Left lung (tissue), 10 donors: ENCODE data around the gene CDK11A. TPM values are rescaled to one million over a fixed set of nuclear protein-coding genes. Genes with fewer than 3 reads are reported as not detected.

Source experiments
- ATAC-seq: fragments of 200-7000 bp; cut with Tn5 transposase; one replicate; pipeline ENCODE4 v1.9.1; 2020; ENCODE audit warnings: moderate library complexity
- DNase-seq, 4 donors: peaks; one replicate each; pipeline ENCODE4 v3.0.0-alpha.2; 2013 to 2020
- H3K27ac ChIP-seq, 2 donors: fragments of 200-600 bp; sonication (generic) in 1 of 2; one replicate each; pipeline versions ENCODE4 v1.5.0 to v1.8.0; 2020 to 2021
- H3K27me3 ChIP-seq, 2 donors: fragments of 200-600 bp; sonication (generic) in 1 of 2; one replicate each; pipeline versions ENCODE4 v1.5.0 to v1.8.0; 2020 to 2021
- H3K36me3 ChIP-seq, 2 donors: fragments of 200-600 bp; sonication (generic) in 1 of 2; one replicate each; pipeline versions ENCODE4 v1.5.0 to v1.8.0; 2020 to 2021
- H3K4me1 ChIP-seq, 2 donors: fragments of 200-600 bp; one replicate each; pipeline ENCODE4 v1.8.0; 2021
- H3K4me3 ChIP-seq, 2 donors: fragments of 200-600 bp; sonication (generic) in 1 of 2; one replicate each; pipeline versions ENCODE4 v1.5.0 to v1.8.0; 2020 to 2021; ENCODE audit warnings: mild to moderate bottlenecking in 1 of 2
- H3K9me3 ChIP-seq, 2 donors: fragments of 200-600 bp; sonication (generic) in 1 of 2; one replicate each; pipeline versions ENCODE4 v1.5.0 to v1.8.0; 2020 to 2021
- intact Hi-C, 2 donors: fragments of 100-400 bp; cut with DNase I; formaldehyde crosslinking; loops; one replicate each; pipeline versions ENCODE4 v1.11.2 to v1.14.2; 2022
- polyA plus RNA-seq, 6 donors: library from polyadenylated mRNA; unstranded; fragments of 120-200 nt; gene quantifications; one replicate each; pipeline ENCODE4 v1.2.1, GENCODE V29; 2013; ENCODE audit not compliant: insufficient read length in 6 of 6
- total RNA-seq, 2 donors: library from RNA; stranded (reverse); fragmentation: NEBNext Ultra II Directional; extraction: Animal tissue kit (Norgen Biotek cat#: 25700); gene quantifications; one replicate each; pipeline ENCODE4 v1.2.1, GENCODE V29; 2021
- TF ChIP-seq, protein P1 (sequence below), 2 donors: fragments of 200-600 bp; sonication (generic) in 1 of 2; IDR thresholded peaks; one replicate each; pipeline versions ENCODE4 v1.5.0 to v1.8.0; 2021; ENCODE audit warnings: antibody characterized with exemption in 2 of 2
- donor health status: DM: no; HTN: yes; CAD: no.
- donor health status: DM: no; HTN: no; CAD: no.

CDK11A gene
- total and polyA plus RNA-seq, 8 donors, result 21.1 to 45.7 (median 37.8) TPM

DNA sequence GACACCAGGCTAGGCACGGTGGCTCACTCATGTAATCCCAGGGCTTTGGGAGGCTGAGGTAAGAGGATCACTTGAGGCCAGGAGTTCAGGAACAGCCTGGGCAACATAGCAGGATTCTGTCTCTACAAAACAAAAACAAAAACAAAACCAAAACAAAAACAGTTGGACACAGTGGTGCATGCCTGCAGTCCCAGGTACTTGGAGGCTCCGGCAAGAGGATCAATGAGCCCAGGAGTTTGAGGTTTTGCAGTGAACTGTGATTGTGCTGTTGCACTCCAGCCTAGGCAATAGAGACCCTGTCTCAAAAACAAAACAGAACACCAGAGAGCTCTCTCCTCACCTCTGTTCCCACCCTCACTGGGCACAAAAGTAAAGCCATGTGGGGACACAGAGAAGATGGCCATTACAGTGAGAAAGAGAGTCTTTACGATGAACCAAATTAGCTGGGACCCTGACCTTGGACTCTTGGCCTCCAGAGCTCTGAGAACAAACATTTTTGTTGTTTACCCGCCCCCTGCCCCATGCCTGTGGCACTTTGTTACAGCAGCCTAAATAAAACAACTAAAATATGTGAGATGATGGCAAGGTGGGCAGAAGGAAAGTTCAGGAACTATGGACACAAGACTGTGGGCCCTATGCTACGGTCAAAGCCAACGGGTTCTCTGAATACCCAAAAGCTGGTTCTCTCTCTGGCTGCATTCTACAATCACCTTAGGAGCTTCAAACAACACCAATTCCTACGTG lies 44.3 kb upstream of the CDK11A start:
- H3K27me3 ChIP-seq, result no peaks in the 10 kb centered on the region
- no peaks in the 10 kb centered on the region for H3K9me3 ChIP-seq
- no peak for DNase-seq
- TF ChIP-seq, protein P1, sequence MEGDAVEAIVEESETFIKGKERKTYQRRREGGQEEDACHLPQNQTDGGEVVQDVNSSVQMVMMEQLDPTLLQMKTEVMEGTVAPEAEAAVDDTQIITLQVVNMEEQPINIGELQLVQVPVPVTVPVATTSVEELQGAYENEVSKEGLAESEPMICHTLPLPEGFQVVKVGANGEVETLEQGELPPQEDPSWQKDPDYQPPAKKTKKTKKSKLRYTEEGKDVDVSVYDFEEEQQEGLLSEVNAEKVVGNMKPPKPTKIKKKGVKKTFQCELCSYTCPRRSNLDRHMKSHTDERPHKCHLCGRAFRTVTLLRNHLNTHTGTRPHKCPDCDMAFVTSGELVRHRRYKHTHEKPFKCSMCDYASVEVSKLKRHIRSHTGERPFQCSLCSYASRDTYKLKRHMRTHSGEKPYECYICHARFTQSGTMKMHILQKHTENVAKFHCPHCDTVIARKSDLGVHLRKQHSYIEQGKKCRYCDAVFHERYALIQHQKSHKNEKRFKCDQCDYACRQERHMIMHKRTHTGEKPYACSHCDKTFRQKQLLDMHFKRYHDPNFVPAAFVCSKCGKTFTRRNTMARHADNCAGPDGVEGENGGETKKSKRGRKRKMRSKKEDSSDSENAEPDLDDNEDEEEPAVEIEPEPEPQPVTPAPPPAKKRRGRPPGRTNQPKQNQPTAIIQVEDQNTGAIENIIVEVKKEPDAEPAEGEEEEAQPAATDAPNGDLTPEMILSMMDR (IDR thresholded peaks at IDR 0.05), result no peak
- no peak overlapping the region for H3K27ac ChIP-seq
- H3K36me3 ChIP-seq, result peaks cover 0 to 71% of the 10 kb centered on the region in 2 donors
- no peak overlapping the region for H3K4me3 ChIP-seq
- intact Hi-C loops, result loop anchor here in 1 of 2 donors (10.0 kb wide), 1 partner anchor 136 kb away; no protein-coding TSS in a partner anchor
- H3K4me1 ChIP-seq, result peaks cover 0 to 54% of the 10 kb centered on the region in 2 donors
- no peak for ATAC-seq

DNA sequence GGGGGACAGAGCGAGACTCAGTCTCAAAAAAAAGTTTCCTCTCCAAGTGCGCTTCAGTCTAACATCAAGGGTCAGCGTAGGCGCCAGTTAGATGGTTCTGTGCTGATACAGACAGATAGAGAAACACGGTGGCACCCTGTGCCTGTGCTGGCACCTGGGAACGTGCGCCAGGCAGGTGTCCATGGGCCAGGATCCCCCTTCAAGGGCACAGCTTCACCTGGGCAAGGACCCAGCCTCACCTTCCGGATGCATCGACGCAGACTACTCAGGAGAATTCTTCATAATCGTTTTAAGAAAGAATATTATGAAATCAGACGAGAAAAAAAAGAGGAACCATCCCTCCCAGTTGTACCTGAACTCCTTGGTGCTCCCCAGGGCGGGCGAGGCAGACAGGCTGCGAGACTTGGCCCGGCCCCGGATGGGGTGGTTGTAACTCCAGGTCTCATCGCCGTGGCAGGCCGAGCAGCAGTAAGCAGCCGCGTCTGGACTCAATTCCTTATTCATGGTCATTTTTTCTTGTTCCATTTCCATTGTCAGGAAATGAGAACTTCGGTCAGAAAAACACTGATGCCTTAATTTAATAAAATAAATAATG lies 40.8 kb upstream of the CDK11A start:
- Histone ChIP-seq H3K27ac (peak overlapping the region in 1 of 2 donors; percentile 74), H3K27me3 (no peaks in the 10 kb centered on the region), H3K9me3 (no peaks in the 10 kb centered on the region), H3K36me3 (peaks cover 0 to 80% of the 10 kb centered on the region in 2 donors), H3K4me1 (peaks cover 0 to 58% of the 10 kb centered on the region in 2 donors), H3K4me3 (no peak overlapping the region)
- ATAC-seq, result no peak
- intact Hi-C loops, result loop anchor here in 1 of 2 donors (10.0 kb wide), 1 partner anchor 140 kb away; no protein-coding TSS in a partner anchor
- TF ChIP-seq, protein P1 (IDR thresholded peaks at IDR 0.05), result no peak
- peak in 1 of 4 donors; percentile 85 for DNase-seq

DNA sequence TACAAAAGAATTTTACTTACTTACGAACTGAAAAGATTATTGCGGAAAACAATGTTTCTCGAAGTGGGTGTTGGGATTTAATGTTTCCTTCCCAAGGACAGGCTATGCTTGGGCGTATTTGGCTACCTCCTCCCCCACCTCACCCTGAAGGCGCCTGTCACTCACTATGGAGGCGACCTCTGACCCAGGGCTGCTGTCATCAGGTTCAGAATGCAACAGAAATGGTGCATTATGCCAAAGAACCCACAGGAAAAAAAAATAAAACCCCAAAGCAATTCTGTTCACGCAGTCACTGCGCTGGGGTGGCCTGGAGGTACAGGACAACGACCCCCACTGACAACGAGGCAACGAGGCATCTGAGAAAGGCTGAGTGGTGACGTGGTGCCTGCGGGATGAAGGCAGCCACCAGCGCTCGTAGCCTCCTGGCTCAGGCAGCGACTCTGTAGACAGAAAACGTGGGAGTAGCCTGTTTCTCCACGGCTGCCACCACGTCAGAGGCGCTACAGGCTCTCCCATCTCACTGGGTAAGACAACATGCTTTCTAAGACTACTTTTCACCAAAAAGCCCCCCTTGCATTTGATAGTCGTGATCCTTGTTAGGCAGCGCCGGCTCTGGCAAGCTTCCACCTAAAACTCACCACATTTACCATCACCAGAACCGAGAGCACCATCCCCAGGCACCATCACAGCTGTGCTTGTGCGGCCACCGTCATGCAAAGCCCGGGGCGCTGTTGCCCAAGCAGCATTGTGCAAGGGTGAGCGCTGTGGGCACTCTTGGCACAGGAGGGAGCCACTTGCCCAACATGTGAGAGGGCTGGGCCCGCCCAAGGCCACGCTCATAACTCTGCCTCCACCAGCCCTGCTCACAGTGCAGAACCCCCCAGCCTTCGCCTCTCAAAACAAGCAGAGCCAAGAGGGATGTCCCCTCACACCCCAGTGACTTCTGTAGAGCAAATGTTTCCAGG lies 39.8 kb upstream of the CDK11A start:
- ATAC-seq (peak; percentile 94), DNase-seq (peak in 2 of 4 donors; percentile 88 to 96)
- peaks cover 0 to 86% of the 10 kb centered on the region in 2 donors for H3K36me3 ChIP-seq
- intact Hi-C loops, result loop anchor here in 1 of 2 donors (10.0 kb wide), 1 partner anchor 141 kb away; no protein-coding TSS in a partner anchor
- no peaks in the 10 kb centered on the region for H3K27me3 ChIP-seq
- H3K9me3 ChIP-seq, result no peaks in the 10 kb centered on the region
- TF ChIP-seq, protein P1 (IDR thresholded peaks at IDR 0.05), result peak in 1 of 2 donors; percentile 14
- peaks cover 0 to 68% of the 10 kb centered on the region in 2 donors for H3K4me1 ChIP-seq
- H3K4me3 ChIP-seq, result peak overlapping the region in 1 of 2 donors; percentile 11
- H3K27ac ChIP-seq, result peak overlapping the region in 1 of 2 donors; percentile 74

DNA sequence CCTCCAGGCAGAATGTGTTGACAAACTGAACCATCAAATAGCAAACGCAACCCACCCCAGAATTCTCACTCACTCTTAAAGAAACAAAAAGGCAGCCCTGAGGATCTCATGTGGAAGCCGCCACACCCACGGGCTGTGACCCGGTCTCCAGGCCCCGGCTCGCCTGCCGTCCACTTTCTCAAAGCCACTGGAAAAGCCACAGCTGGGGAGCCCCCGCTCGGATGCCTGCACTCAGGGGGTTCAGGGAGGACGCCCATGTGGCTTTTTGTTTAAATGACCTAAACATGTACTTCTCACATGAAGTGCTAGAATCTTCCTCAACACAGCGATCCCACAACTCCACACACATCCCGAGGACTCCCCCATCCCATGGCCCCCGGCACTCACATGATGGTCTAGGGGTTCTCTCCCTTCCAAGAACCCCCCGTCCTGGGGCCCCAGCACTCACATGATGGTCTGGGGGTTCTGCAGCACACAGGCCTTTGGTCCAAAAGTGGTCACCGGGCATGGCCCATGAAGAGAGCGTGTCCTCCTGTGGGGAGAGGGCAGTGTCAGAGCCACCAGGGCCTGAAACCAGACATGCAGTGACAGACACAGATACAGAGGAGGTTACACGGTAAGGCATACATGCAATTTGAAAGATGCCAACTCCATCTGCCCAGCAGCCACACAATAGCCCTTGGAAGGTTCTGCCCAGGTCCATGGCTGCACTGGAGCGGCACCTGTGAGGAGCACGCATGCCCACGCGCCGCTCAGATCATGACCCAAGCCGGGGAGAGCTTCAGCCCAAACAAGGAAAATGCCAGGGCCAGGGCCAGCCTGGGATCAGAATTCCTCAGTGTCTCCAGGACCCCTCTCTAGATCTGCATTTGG lies 37.6 kb upstream of the CDK11A start:
- Histone ChIP-seq H3K27me3 (no peaks in the 10 kb centered on the region), H3K9me3 (no peaks in the 10 kb centered on the region), H3K4me3 (no peak overlapping the region), H3K4me1 (peaks cover 5 to 69% of the 10 kb centered on the region in 2 donors), H3K27ac (no peak overlapping the region), H3K36me3 (peaks cover 0 to 85% of the 10 kb centered on the region in 2 donors)
- DNase-seq (no peak), ATAC-seq (no peak)
- intact Hi-C loops, result loop anchor here in 1 of 2 donors (10.0 kb wide), 1 partner anchor 143 kb away; no protein-coding TSS in a partner anchor
- TF ChIP-seq, protein P1 (IDR thresholded peaks at IDR 0.05), result no peak
